Heart right ventricle (tissue), 16 donors: ENCODE data around the gene FIBCD1. TPM values are rescaled to one million over a fixed set of nuclear protein-coding genes. Genes with fewer than 3 reads are reported as not detected.

ENCODE experiments used
- ATAC-seq, 8 donors: fragments of 200-7000 bp; cut with Tn5 transposase; one replicate each; pipeline ENCODE4 v1.9.1; 2020; ENCODE audit warnings: mild to moderate bottlenecking in 8 of 8, moderate library complexity in 8 of 8, moderate number of reproducible peaks in 1 of 8
- DNase-seq, 2 donors: peaks; one replicate each; pipeline ENCODE4 v3.0.0-alpha.2; 2020
- H3K27ac ChIP-seq, 10 donors: fragments of 200-600 bp; sonication (generic) in 2 of 10; one replicate each; pipeline versions ENCODE4 v1.5.0 to v1.8.0; 2020 to 2022; ENCODE audit warnings: mild to moderate bottlenecking in 3 of 10
- H3K27me3 ChIP-seq, 7 donors: fragments of 200-600 bp; one replicate each; pipeline ENCODE4 v1.8.0; 2021 to 2022; ENCODE audit warnings: mild to moderate bottlenecking in 2 of 7
- H3K36me3 ChIP-seq, 9 donors: fragments of 200-600 bp; sonication (generic) in 1 of 9; one replicate each; pipeline versions ENCODE4 v1.5.0 to v1.8.0; 2020 to 2022; ENCODE audit warnings: mild to moderate bottlenecking in 2 of 9
- H3K4me1 ChIP-seq, 9 donors: fragments of 200-600 bp; sonication (generic) in 1 of 9; one replicate each; pipeline versions ENCODE4 v1.5.0 to v1.8.0; 2020 to 2022; ENCODE audit warnings: mild to moderate bottlenecking in 4 of 9
- H3K4me3 ChIP-seq, 10 donors: fragments of 200-600 bp; sonication (generic) in 2 of 10; one replicate each; pipeline versions ENCODE4 v1.5.0 to v1.8.0; 2020 to 2022; ENCODE audit warnings: mild to moderate bottlenecking in 7 of 10, moderate library complexity in 2 of 10
- H3K9me3 ChIP-seq, 11 donors: fragments of 200-600 bp in 10 of 11; sonication (generic) in 2 of 11; one replicate each; pipeline versions ENCODE4 v1.5.0 to v1.8.0; 2013 to 2022; ENCODE audit warnings: mild to moderate bottlenecking in 2 of 11, control low read depth in 1 of 11, moderate library complexity in 1 of 11
- WGBS, 2 donors: extraction: QIAGEN DNeasy Blood & Tissue Kit; methylation state at CpG; one replicate each; pipeline ENCODE4 v1.1.7; 2013; ENCODE audit warnings: inconsistent platforms in 1 of 2; 5-methylcytosine and 5-hydroxymethylcytosine counted together
- intact Hi-C, 10 donors: fragments of 100-400 bp; cut with DNase I; formaldehyde crosslinking; loops; one replicate each; pipeline versions ENCODE4 v1.11.1 to v1.14.2; 2022
- polyA plus RNA-seq, 2 donors: library from polyadenylated mRNA; stranded (reverse); fragments of 200-250 nt; gene quantifications; one replicate each; pipeline ENCODE4 v1.2.3, GENCODE V29; 2013
- total RNA-seq, 10 donors: library from RNA; stranded (reverse); fragmentation: NEBNext Ultra II Directional in 3 of 10; extraction: Animal tissue kit (Norgen Biotek cat#: 25700) in 3 of 10; gene quantifications; one replicate each; pipeline versions ENCODE4 v1.2.1 to v1.2.4, GENCODE V29; 2021 to 2023
- TF ChIP-seq, protein P1 (sequence below), 9 donors: fragments of 200-600 bp; sonication (generic) in 2 of 9; IDR thresholded peaks; one replicate each; pipeline versions ENCODE4 v1.5.0 to v1.8.0; 2021 to 2022; ENCODE audit warnings: antibody characterized with exemption in 9 of 9, mild to moderate bottlenecking in 5 of 9, moderate library complexity in 1 of 9
- donor health status: Arrhythmogenic right ventricular cardiomyopathy.
- donor health status: ischemic (EF 13 %, LVEDD 7.1; RV severe dilation, severe dysfunction).
- donor health status: healthy with polysubstance abuse.
- donor health status: DM: no; HTN: yes; CAD: no.
- donor health status: DM: no; HTN: no; CAD: no.
- donor health status: ischemic (EF 25% LVEDD 6.9; RV normal size, moderate dysfunction).
- donor health status: ischemic (EF 25% LVEDD 5.7; RV mildly dilated, moderate dysfunction).
- donor health status: healthy.
- donor health status: DM: yes; HTN: yes; CAD: no.
- donor health status: Ischemic cardiomyopathy.
- donor health status: ischemic (EF 35%, LVEDD 5.7; RV mildly dilated, moderate dysfunction).
- donor health status: nonischemic (EF 11% LVEDD 7.7; RV severe dilation, severe dysfunction).
- donor health status: DM: yes; HTN: yes; CAD: no.
- donor health status: PGD.
- donor health status: ischemic (EF 29% LVEDD 5.4; RV normal size, mild dysfunction).
- donor health status: nonischemic (EF 23%, LVEDD 6.1; RV moderate dilation, normal function).

Gene FIBCD1
- total and polyA plus RNA-seq, 12 donors = 0.16 to 5.8 (median 1.2) TPM

DNA sequence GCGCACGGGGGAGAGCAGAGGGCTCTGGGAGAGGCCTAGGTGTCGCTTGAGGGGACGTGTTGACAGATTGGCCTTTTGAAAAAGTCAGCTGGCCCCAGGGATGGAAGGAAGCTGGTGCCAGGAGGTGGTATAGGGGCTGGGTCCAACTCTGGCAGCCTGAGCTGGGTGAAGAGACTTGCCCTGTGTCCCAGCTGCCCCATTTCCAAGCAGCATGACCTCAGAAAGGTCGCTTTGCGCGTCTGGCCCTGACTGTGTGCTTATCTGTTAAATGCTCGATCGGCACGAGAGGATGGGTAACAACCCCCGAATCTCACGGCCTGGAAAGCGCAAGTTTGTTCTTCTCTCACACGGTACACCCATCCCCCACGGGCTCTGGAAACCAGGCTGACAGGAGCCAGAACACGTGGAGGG, 38.8 kb upstream of the FIBCD1 start:
- DNase-seq = peak; percentile 29 to 54
- H3K27me3 ChIP-seq = peaks cover 0 to 31% (median 17%) of the 10 kb centered on the region in 7 donors
- TF ChIP-seq, protein P1, sequence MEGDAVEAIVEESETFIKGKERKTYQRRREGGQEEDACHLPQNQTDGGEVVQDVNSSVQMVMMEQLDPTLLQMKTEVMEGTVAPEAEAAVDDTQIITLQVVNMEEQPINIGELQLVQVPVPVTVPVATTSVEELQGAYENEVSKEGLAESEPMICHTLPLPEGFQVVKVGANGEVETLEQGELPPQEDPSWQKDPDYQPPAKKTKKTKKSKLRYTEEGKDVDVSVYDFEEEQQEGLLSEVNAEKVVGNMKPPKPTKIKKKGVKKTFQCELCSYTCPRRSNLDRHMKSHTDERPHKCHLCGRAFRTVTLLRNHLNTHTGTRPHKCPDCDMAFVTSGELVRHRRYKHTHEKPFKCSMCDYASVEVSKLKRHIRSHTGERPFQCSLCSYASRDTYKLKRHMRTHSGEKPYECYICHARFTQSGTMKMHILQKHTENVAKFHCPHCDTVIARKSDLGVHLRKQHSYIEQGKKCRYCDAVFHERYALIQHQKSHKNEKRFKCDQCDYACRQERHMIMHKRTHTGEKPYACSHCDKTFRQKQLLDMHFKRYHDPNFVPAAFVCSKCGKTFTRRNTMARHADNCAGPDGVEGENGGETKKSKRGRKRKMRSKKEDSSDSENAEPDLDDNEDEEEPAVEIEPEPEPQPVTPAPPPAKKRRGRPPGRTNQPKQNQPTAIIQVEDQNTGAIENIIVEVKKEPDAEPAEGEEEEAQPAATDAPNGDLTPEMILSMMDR (IDR thresholded peaks at IDR 0.05) = no peak
- intact Hi-C loops = no loop called here
- ATAC-seq = peak; percentile 52 to 94 (median 88)
- H3K36me3 ChIP-seq = no peaks in the 10 kb centered on the region
- H3K4me3 ChIP-seq = no peak overlapping the region
- 23 to 31% methylated on average over 16 of the region's 16 CpGs for WGBS, 2 donors
- no peaks in the 10 kb centered on the region for H3K4me1 ChIP-seq
- peak overlapping the region in 2 of 10 donors; percentile 3 to 44 for H3K27ac ChIP-seq
- no peaks in the 10 kb centered on the region for H3K9me3 ChIP-seq

DNA sequence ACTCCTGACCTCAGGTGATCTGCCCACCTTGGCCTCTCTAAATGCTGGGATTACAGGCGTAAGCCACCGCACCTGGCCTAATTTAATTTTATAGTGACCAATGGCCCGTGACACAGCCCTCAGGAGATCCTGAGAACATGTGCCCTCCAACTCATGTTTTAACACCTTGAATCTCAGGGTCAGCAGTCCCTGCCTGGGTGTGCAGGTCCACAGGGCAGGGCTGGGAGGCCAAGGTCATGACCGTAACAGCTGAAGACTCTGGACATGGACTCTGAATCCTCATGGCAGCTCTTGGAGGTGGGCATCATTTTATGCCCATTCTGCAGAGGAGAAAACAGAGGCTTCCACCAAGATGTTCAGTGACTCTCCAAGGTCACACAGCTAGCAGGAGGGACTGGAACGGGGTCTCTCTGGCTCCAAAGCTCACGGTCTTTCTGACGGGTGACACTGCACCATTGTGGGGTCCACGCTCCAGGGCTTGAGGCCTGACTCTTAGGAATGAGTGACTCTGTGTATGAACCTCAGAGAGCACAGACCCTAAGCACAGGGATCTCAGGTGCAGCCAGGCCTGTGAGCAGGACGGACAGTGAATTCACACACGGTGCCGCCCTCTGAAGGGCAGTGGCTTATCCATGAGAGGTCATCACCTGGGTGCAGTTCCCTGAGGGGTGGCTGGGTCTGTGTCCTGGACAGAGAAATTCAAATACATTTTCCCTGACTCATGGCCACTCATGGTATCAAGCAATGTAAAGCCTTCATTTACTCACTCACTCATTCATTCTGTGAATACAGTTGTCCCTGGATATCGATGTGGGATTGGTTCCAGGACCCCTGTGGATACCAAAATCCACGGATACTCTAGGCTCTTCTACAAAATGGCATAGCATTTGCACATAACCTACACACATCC, 37.1 kb upstream of the FIBCD1 start:
- no peak overlapping the region for H3K27ac ChIP-seq
- DNase-seq (no peak), ATAC-seq (no peak)
- TF ChIP-seq, protein P1 (IDR thresholded peaks at IDR 0.05) = no peak
- H3K36me3 ChIP-seq = no peaks in the 10 kb centered on the region
- no peak overlapping the region for H3K4me3 ChIP-seq
- H3K4me1 ChIP-seq = no peaks in the 10 kb centered on the region
- no peaks in the 10 kb centered on the region for H3K9me3 ChIP-seq
- H3K27me3 ChIP-seq = peaks cover 0 to 35% (median 18%) of the 10 kb centered on the region in 7 donors
- 82 to 92% methylated on average over 13 of the region's 13 CpGs for WGBS, 2 donors
- intact Hi-C loops = no loop called here

DNA sequence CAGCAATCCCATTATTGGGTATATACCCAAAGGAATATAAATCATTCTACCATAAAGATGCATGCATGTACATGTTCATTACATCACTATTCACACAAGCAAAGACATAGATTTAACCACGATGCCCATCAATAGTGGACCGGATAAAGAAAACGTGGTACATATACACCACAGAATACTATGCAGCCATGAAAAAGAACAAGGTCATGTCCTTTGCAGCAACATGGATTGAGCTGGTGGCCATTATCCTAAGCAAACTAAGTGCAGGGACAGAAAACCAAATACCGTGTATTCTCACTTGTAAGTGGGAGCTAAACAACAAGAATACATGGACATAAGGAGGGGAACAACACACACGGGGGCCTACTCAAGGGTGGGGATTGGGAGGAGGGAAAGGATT, 36.1 kb upstream of the FIBCD1 start:
- Histone ChIP-seq H3K27me3 (peaks cover 0 to 35% (median 18%) of the 10 kb centered on the region in 7 donors), H3K4me3 (no peak overlapping the region), H3K36me3 (no peaks in the 10 kb centered on the region), H3K27ac (no peak overlapping the region), H3K4me1 (no peaks in the 10 kb centered on the region), H3K9me3 (no peaks in the 10 kb centered on the region)
- WGBS, 2 donors = 89 to 91% methylated on average over 5 of the region's 5 CpGs
- ATAC-seq (no peak), DNase-seq (no peak)
- TF ChIP-seq, protein P1 (IDR thresholded peaks at IDR 0.05) = no peak
- intact Hi-C loops = no loop called here

DNA sequence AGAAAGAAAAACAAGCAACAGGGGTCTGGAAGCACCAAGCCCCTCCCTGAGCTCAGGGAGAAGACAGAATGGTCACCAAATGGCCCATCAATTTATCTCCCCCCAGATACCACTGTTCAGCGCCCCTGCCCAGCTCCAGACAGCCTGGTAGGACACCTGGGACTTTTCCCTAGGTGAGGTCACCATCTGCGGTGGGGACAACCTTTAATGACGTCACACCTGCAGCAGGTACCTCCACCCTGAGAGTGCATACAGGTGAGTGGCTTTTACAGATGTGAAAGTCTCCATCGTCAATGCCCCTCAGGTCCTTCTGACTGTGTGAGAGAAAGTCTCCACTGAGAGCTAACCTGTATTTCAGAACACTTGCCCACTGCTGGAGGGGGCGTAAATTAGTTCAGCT, 35.6 kb upstream of the FIBCD1 start:
- DNase-seq = no peak
- Histone ChIP-seq H3K27me3 (peaks cover 0 to 31% (median 18%) of the 10 kb centered on the region in 7 donors), H3K4me3 (no peak overlapping the region), H3K36me3 (no peaks in the 10 kb centered on the region), H3K27ac (no peak overlapping the region), H3K4me1 (no peaks in the 10 kb centered on the region), H3K9me3 (no peaks in the 10 kb centered on the region)
- 87 to 88% methylated on average over 5 of the region's 5 CpGs for WGBS, 2 donors
- ATAC-seq = no peak
- intact Hi-C loops = no loop called here
- TF ChIP-seq, protein P1 (IDR thresholded peaks at IDR 0.05) = no peak
